K562 (cell line): Measurements from ENCODE around the gene NDRG3. TPM values are rescaled to one million over a fixed set of nuclear protein-coding genes. Genes with fewer than 3 reads are reported as not detected.

Experiments used
- ATAC-seq: fragments of 200-7000 bp; cut with Tn5 transposase; 3 replicates; pipeline ENCODE4 v1.9.1; 2020; ENCODE audit warnings: moderate library complexity
- BruUV-seq: library from RNA; stranded (reverse); fragments of 400-500 nt; replicated peaks from 2 replicates; lab custom pipeline; 2021; lab: Mats Ljungman, UMichigan
- CTCF ChIA-PET: fragments of 300-600 bp; formaldehyde crosslinking; extraction: SDS; loops from one replicate; lab custom pipeline; 2021; ENCODE audit warnings: low intra/inter-chr PET ratio; lab: Yijun Ruan, JAX
- POLR2A ChIA-PET: fragments of 300-600, 350-650 bp; sonication (Branson Sonifier 250); formaldehyde crosslinking; extraction: SDS; loops from one replicate; lab custom pipeline; 2021; ENCODE audit warnings: antibody characterized with exemption, inconsistent platforms; lab: Yijun Ruan, JAX
- DNase-seq, 4 experiments: peaks; one replicate each; pipeline versions ENCODE4 v3.0.0 to v3.0.0-alpha.2; 2011 to 2018; ENCODE audit warnings: low spot score in 3 of 4, mixed read lengths in 3 of 4; ENCODE audit errors: extremely low read depth in 1 of 4
- FAIRE-seq: peaks from 2 replicates; lab custom pipeline; 2011; peaks lifted over from hg19 to GRCh38; lab: Jason Lieb, UNC
- H2AFZ ChIP-seq: 2 replicates; pipeline ENCODE4 v1.6.0; 2011; ENCODE audit warnings: low read depth, low read length, control low read depth, inconsistent platforms
- H3K27ac ChIP-seq: fragments of 200-600 bp; 3 replicates; pipeline ENCODE4 v1.8.0; 2011; ENCODE audit warnings: low read depth, mild to moderate bottlenecking, control low read depth, inconsistent platforms, low read length, moderate library complexity, mixed read lengths; ENCODE audit errors: extremely low read depth
- H3K27me3 ChIP-seq, 2 experiments: fragments of 300-600 bp in 1 of 2; 2 replicates in 1 of 2; 3 replicates in 1 of 2; pipeline versions ENCODE4 v1.6.0 to v1.8.0; 2011; ENCODE audit warnings: inconsistent platforms in 2 of 2, low read length in 2 of 2, mild to moderate bottlenecking in 1 of 2, mixed read lengths in 1 of 2, moderate library complexity in 1 of 2; ENCODE audit not compliant: control insufficient read depth in 2 of 2, insufficient read depth in 2 of 2
- H3K36me3 ChIP-seq: fragments of 300-600 bp; 3 replicates; pipeline ENCODE4 v1.8.0; 2011; ENCODE audit warnings: mild to moderate bottlenecking, low read length, inconsistent platforms; ENCODE audit not compliant: control insufficient read depth, insufficient read depth
- H3K4me1 ChIP-seq, 2 experiments: fragments of 200-600 bp in 1 of 2; replicated peaks in 1 of 2; 2 replicates in 1 of 2; 3 replicates in 1 of 2; pipeline versions ENCODE4 v1.5.1 to v1.8.0; 2011; ENCODE audit warnings: inconsistent platforms in 2 of 2, low read length in 2 of 2, mild to moderate bottlenecking in 1 of 2, mixed read lengths in 1 of 2, moderate library complexity in 1 of 2; ENCODE audit not compliant: control insufficient read depth in 2 of 2, insufficient read depth in 2 of 2
- H3K4me2 ChIP-seq: 2 replicates; pipeline ENCODE4 v1.6.1; 2011; ENCODE audit warnings: low read length, control low read depth, inconsistent platforms, mixed read lengths; ENCODE audit not compliant: insufficient read depth
- H3K4me3 ChIP-seq: fragments of 200-600 bp; sonication (generic), shearing (Covaris generic); 2 replicates; pipeline ENCODE4 v1.5.1; 2016; ENCODE audit warnings: control low read depth, inconsistent platforms
- H3K79me2 ChIP-seq: fragments of 200-600 bp; 3 replicates; pipeline ENCODE4 v1.8.0; 2011; ENCODE audit warnings: low read length, inconsistent platforms; ENCODE audit not compliant: control insufficient read depth, insufficient read depth
- H3K9ac ChIP-seq, 2 experiments: 2 replicates each; pipeline versions ENCODE4 v1.6.0 to v1.6.1; 2011; ENCODE audit warnings: low read depth in 2 of 2, low read length in 2 of 2, control low read depth in 1 of 2, inconsistent platforms in 1 of 2, mild to moderate bottlenecking in 1 of 2, mixed read lengths in 1 of 2; ENCODE audit not compliant: insufficient read depth in 1 of 2
- H3K9me1 ChIP-seq: one replicate; pipeline ENCODE4 v1.6.0; 2011; ENCODE audit warnings: inconsistent platforms, mild to moderate bottlenecking, low read length, moderate library complexity; ENCODE audit not compliant: control insufficient read depth, insufficient read depth
- H3K9me3 ChIP-seq: replicated peaks from 2 replicates; pipeline ENCODE4 v1.5.1; 2011; ENCODE audit warnings: low read depth, low read length, inconsistent platforms; ENCODE audit not compliant: control insufficient read depth, insufficient read depth
- H4K20me1 ChIP-seq: replicated peaks from 2 replicates; pipeline ENCODE4 v1.6.1; 2011; ENCODE audit warnings: low read length, inconsistent platforms, mixed read lengths; ENCODE audit not compliant: control insufficient read depth, insufficient read depth
- BHLHE40 ChIP-seq: IDR thresholded peaks from 2 replicates; pipeline ENCODE4 v1.6.1; 2011; ENCODE audit warnings: low read length, improper control_type of control experiment
- EGR1 ChIP-seq: fragments of 450-650 bp; conservative IDR thresholded peaks from 2 replicates; pipeline ENCODE4 v1.6.1; 2017; ENCODE audit warnings: mild to moderate bottlenecking
- EHMT2 ChIP-seq: fragments of 450-650 bp; IDR thresholded peaks from 2 replicates; pipeline ENCODE4 v1.6.1; 2018; ENCODE audit warnings: antibody characterized with exemption
- ELF1 ChIP-seq: fragments of 200-800 bp; sonication (Bioruptor generic); IDR thresholded peaks from 2 replicates; pipeline ENCODE4 v1.6.1; 2016; ENCODE audit warnings: missing genetic modification characterization, missing compliant biosample characterization
- HNRNPK ChIP-seq: fragments of 200-400 bp; formaldehyde crosslinking; IDR thresholded peaks from one replicate; pipeline ENCODE4 v1.6.1; 2018; ENCODE audit warnings: mild to moderate bottlenecking, low read depth, low read length; ENCODE audit not compliant: poor library complexity, severe bottlenecking
- NCOA2 ChIP-seq, 2 experiments: fragments of 450-650 bp; IDR thresholded peaks; 2 replicates each; pipeline ENCODE4 v1.6.1; 2018; ENCODE audit warnings: mild to moderate bottlenecking in 2 of 2, moderate library complexity in 1 of 2; ENCODE audit not compliant: partially characterized antibody in 2 of 2
- PHF8 ChIP-seq: fragments of 200-600 bp; sonication (generic); IDR thresholded peaks from 2 replicates; pipeline ENCODE4 v1.6.1; 2012; ENCODE audit warnings: mixed run types, mild to moderate bottlenecking, inconsistent platforms, low read length, moderate library complexity, borderline replicate concordance
- WGBS: fragments of 100-300 bp; shearing (Covaris generic); methylation state at CpG from one replicate; pipeline ENCODE4 v1.1.6; 2016; ENCODE audit warnings: low coverage, mixed read lengths; ENCODE audit not compliant: insufficient coverage; ENCODE audit errors: missing lambda C conversion rate; 5-methylcytosine and 5-hydroxymethylcytosine counted together
- in situ Hi-C: fragments of 300-500 bp; cut with MboI; formaldehyde crosslinking; loops from 4 replicates; pipeline ENCODE4 v1.15.0; 2018; ENCODE audit warnings: inconsistent platforms, mixed read lengths
- intact Hi-C: fragments of 100-400 bp; cut with micrococcal nuclease; formaldehyde crosslinking; loops from 2 replicates; pipeline ENCODE4 v1.14.2; 2022
- polyA plus RNA-seq, 8 experiments: library from polyadenylated mRNA; depleted of rRNA in 4 of 8; stranded (reverse) in 5 of 8; unstranded in 3 of 8; fragments of >200 nt; fragmentation: Nextera tagmentation in 2 of 8; fragmentation: Illumina TruSeq in 1 of 8; extraction: Ambion mirVana in 2 of 8; extraction: Trizol in 1 of 8; gene quantifications; 2 replicates each; pipeline versions ENCODE4 v1.2.1 to v1.2.3, GENCODE V29; 2011 to 2014; ENCODE audit warnings: inconsistent platforms in 1 of 8, missing spikeins in 1 of 8
- total RNA-seq, 7 experiments: library from RNA; depleted of rRNA in 6 of 7; stranded (reverse); fragments of >200 nt in 6 of 7; fragmentation: Illumina TruSeq in 2 of 7; extraction: Trizol in 2 of 7; gene quantifications; 2 replicates each; pipeline versions ENCODE4 v1.2.1 to v1.2.3, GENCODE V29; 2011 to 2021; ENCODE audit warnings: low replicate concordance in 1 of 7
- TF ChIP-seq, protein P1 (sequence below): sonication (generic); formaldehyde crosslinking; IDR thresholded peaks from 2 replicates; pipeline ENCODE4 v1.9.0; 2022; ENCODE audit warnings: mild to moderate bottlenecking, missing genetic modification reagents
- TF ChIP-seq, protein P2 (sequence below): fragments of 450-650 bp; formaldehyde crosslinking; IDR thresholded peaks from 2 replicates; pipeline ENCODE4 v1.4.0; 2022; ENCODE audit warnings: mild to moderate bottlenecking, moderate library complexity
- TF ChIP-seq, protein P3 (sequence below), 2 experiments: fragments of 450-650 bp; formaldehyde crosslinking in 1 of 2; IDR thresholded peaks; 2 replicates each; pipeline versions ENCODE4 v1.4.0 to v1.6.1; 2014 to 2020; ENCODE audit warnings: mild to moderate bottlenecking in 2 of 2, borderline replicate concordance in 1 of 2, low read depth in 1 of 2
- TF ChIP-seq, protein P4 (sequence below): fragments of 450-650 bp; formaldehyde crosslinking; IDR thresholded peaks from 2 replicates; pipeline ENCODE4 v1.4.0; 2020; ENCODE audit warnings: mild to moderate bottlenecking, moderate library complexity

The NDRG3 gene
- total and polyA plus RNA-seq, 9 of the 15 experiments (the other 6 are each of a cell fraction or from before 2014, with no cell fraction given), result 14.6 to 39.4 (median 24.4) TPM

DNA sequence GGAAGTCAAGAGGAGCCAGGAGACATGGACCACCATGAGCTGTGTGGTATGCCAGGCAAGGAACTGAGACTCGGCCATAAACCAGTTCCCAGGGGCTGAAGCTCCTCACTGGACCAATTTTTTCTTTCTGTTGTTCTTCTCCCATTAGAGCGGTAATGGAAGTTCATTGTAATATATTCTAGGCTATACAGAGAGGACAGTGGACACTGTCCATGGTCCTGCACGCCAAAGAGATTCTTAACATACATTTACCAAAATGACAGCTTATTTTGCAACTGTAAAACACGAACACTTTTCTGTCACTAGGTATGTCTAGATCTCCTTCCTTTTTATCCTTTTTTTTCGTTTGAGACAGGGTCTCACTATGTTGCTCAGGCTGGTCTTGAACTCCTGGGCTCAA, 40.8 kb upstream of the NDRG3 start:
- Histone ChIP-seq H3K36me3 (peaks cover 59% of the 10 kb centered on the region; the same call in 2 of the 3 replicates), H3K9me3 (no peaks in the 10 kb centered on the region), H2AFZ (no peak overlapping the region), H3K9ac (no peak overlapping the region), H4K20me1 (no peaks in the 10 kb centered on the region), H3K4me2 (no peak overlapping the region), H3K4me3 (no peak overlapping the region), H3K4me1 (peaks cover 0 to 3% of the 10 kb centered on the region in 2 experiments; a peak in 1 of 5 replicates), H3K27ac (no peak overlapping the region), H3K79me2 (no peaks in the 10 kb centered on the region), H3K9me1 (no peaks in the 10 kb centered on the region), H3K27me3 (no peaks in the 10 kb centered on the region)
- ATAC-seq (no peak), DNase-seq (no peak), FAIRE-seq (no peak)
- no peak for TF ChIP-seq PHF8
- peak; percentile 74; the same call in 1 of the 2 replicates for TF ChIP-seq EHMT2
- no peak for TF ChIP-seq NCOA2 (IDR thresholded peaks at IDR 0.05; ENCODE audit: partially characterized antibody in 2 of 2)
- TF ChIP-seq ELF1 (tag), result no peak
- TF ChIP-seq, protein P1, sequence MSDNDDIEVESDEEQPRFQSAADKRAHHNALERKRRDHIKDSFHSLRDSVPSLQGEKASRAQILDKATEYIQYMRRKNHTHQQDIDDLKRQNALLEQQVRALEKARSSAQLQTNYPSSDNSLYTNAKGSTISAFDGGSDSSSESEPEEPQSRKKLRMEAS (CRISPR knock-in tag), result no peak
- TF ChIP-seq, protein P2, sequence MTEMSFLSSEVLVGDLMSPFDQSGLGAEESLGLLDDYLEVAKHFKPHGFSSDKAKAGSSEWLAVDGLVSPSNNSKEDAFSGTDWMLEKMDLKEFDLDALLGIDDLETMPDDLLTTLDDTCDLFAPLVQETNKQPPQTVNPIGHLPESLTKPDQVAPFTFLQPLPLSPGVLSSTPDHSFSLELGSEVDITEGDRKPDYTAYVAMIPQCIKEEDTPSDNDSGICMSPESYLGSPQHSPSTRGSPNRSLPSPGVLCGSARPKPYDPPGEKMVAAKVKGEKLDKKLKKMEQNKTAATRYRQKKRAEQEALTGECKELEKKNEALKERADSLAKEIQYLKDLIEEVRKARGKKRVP (CRISPR knock-in tag), result no peak
- TF ChIP-seq, protein P3, sequence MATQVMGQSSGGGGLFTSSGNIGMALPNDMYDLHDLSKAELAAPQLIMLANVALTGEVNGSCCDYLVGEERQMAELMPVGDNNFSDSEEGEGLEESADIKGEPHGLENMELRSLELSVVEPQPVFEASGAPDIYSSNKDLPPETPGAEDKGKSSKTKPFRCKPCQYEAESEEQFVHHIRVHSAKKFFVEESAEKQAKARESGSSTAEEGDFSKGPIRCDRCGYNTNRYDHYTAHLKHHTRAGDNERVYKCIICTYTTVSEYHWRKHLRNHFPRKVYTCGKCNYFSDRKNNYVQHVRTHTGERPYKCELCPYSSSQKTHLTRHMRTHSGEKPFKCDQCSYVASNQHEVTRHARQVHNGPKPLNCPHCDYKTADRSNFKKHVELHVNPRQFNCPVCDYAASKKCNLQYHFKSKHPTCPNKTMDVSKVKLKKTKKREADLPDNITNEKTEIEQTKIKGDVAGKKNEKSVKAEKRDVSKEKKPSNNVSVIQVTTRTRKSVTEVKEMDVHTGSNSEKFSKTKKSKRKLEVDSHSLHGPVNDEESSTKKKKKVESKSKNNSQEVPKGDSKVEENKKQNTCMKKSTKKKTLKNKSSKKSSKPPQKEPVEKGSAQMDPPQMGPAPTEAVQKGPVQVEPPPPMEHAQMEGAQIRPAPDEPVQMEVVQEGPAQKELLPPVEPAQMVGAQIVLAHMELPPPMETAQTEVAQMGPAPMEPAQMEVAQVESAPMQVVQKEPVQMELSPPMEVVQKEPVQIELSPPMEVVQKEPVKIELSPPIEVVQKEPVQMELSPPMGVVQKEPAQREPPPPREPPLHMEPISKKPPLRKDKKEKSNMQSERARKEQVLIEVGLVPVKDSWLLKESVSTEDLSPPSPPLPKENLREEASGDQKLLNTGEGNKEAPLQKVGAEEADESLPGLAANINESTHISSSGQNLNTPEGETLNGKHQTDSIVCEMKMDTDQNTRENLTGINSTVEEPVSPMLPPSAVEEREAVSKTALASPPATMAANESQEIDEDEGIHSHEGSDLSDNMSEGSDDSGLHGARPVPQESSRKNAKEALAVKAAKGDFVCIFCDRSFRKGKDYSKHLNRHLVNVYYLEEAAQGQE (IDR thresholded peaks at IDR 0.05; ENCODE audit: borderline replicate concordance), result peak; percentile 94
- TF ChIP-seq, protein P3 (CRISPR knock-in tag; IDR thresholded peaks at IDR 0.05; ENCODE audit: low read depth), result no peak
- no peak for TF ChIP-seq BHLHE40
- TF ChIP-seq EGR1, result no peak
- no peak for TF ChIP-seq HNRNPK
- TF ChIP-seq, protein P4, sequence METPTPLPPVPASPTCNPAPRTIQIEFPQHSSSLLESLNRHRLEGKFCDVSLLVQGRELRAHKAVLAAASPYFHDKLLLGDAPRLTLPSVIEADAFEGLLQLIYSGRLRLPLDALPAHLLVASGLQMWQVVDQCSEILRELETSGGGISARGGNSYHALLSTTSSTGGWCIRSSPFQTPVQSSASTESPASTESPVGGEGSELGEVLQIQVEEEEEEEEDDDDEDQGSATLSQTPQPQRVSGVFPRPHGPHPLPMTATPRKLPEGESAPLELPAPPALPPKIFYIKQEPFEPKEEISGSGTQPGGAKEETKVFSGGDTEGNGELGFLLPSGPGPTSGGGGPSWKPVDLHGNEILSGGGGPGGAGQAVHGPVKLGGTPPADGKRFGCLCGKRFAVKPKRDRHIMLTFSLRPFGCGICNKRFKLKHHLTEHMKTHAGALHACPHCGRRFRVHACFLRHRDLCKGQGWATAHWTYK, result no peak
- in situ Hi-C loops, result no loop called here
- CTCF ChIA-PET, result interaction anchor here (0.6 kb wide), 1 partner anchor 41 kb away, joined by 3 read pairs; the partner anchor contains the start of gene NDRG3
- POLR2A ChIA-PET, result interaction anchor here (0.7 to 1.0 kb wide), 3 partner anchors 9 to 16 kb away, joined by 3 to 6 read pairs (median 4); partner anchors contain the start of gene DSN1
- 65% methylated on average over 5 of the region's 5 CpGs for WGBS
- intact Hi-C loops, result no loop called here
- BruUV-seq, result no TSS peak
